Suppressor macrophage (primary cell): ENCODE results near the gene ATRN.
"Not testable (repeated sequence)": the region's sequence is repeated elsewhere in the genome, so short reads cannot be mapped to it uniquely, and the experiment has no call there.

ENCODE experiments used
- DNase-seq, 4 experiments: peaks; one replicate each; pipeline ENCODE4 v3.0.0-alpha.2; 2020 to 2022

Gene ATRN

GRCh38 chr20:3572151-3572550 is 101.3 kb downstream of the ATRN start:
- DNase-seq = no peak

GRCh38 chr20:3576363-3576762 is 105.5 kb downstream of the ATRN start:
- DNase-seq = no peak

- DNase-seq = peak in 2 of 4 experiments; percentile 5 to 7
Observed at GRCh38 chr20:3577366-3577765, 106.5 kb downstream of the ATRN start.

GRCh38 chr20:3580412-3580811 is 109.6 kb downstream of the ATRN start:
- DNase-seq = no peak

GRCh38 chr20:3583765-3584164 is 112.9 kb downstream of the ATRN start:
- no peak for DNase-seq

GRCh38 chr20:3586093-3586492 is 115.3 kb downstream of the ATRN start:
- DNase-seq = no peak

- no peak for DNase-seq
Observed at GRCh38 chr20:3590164-3590563, 119.3 kb downstream of the ATRN start.

- no peak for DNase-seq
Observed at GRCh38 chr20:3592931-3593330, 122.1 kb downstream of the ATRN start.

GRCh38 chr20:3595541-3595940 is 124.7 kb downstream of the ATRN start:
- no peak for DNase-seq

GRCh38 chr20:3603108-3603507 is 132.3 kb downstream of the ATRN start:
- no peak for DNase-seq

- not testable (repeated sequence) for DNase-seq
Observed at GRCh38 chr20:3605386-3605886, 134.6 kb downstream of the ATRN start.

- no peak for DNase-seq
Observed at GRCh38 chr20:3606021-3606420, 135.2 kb downstream of the ATRN start.

GRCh38 chr20:3611901-3612300 is 141.1 kb downstream of the ATRN start:
- no peak for DNase-seq

- peak in 2 of 4 experiments; percentile 5 to 9 for DNase-seq
Observed at GRCh38 chr20:3612795-3613572, 142.2 kb downstream of the ATRN start.

- no peak for DNase-seq
Observed at GRCh38 chr20:3613821-3614440, 143.1 kb downstream of the ATRN start.

GRCh38 chr20:3614466-3614865 is 143.6 kb downstream of the ATRN start:
- no peak for DNase-seq

GRCh38 chr20:3615171-3615840 is 144.5 kb downstream of the ATRN start:
- not testable (repeated sequence) for DNase-seq

GRCh38 chr20:3616250-3616649 is 145.4 kb downstream of the ATRN start:
- peak in 1 of 4 experiments; percentile 4 for DNase-seq

GRCh38 chr20:3621111-3621510 is 150.3 kb downstream of the ATRN start:
- DNase-seq = no peak

GRCh38 chr20:3622406-3622805 is 151.6 kb downstream of the ATRN start:
- no peak for DNase-seq

GRCh38 chr20:3627476-3627875 is 156.7 kb downstream of the ATRN start:
- DNase-seq = no peak

- no peak for DNase-seq
Observed at GRCh38 chr20:3628502-3629314, 157.9 kb downstream of the ATRN start.

GRCh38 chr20:3629893-3630292 is 159.1 kb downstream of the ATRN start:
- DNase-seq = no peak
